B cell (primary cell): Measurements from ENCODE around the gene SLC4A8.

ENCODE experiments used
- EZH2 ChIP-seq: IDR thresholded peaks from 2 replicates; pipeline ENCODE4 v1.6.1; 2012; ENCODE audit warnings: borderline replicate concordance, low read depth, mild to moderate bottlenecking, moderate library complexity, low read length; ENCODE audit not compliant: insufficient read depth, poor library complexity, severe bottlenecking
- TF ChIP-seq, protein P1 (sequence below): fragments of 200-600 bp; IDR thresholded peaks from one replicate; pipeline ENCODE4 v1.8.0; 2022; ENCODE audit warnings: antibody characterized with exemption, mild to moderate bottlenecking

DNA sequence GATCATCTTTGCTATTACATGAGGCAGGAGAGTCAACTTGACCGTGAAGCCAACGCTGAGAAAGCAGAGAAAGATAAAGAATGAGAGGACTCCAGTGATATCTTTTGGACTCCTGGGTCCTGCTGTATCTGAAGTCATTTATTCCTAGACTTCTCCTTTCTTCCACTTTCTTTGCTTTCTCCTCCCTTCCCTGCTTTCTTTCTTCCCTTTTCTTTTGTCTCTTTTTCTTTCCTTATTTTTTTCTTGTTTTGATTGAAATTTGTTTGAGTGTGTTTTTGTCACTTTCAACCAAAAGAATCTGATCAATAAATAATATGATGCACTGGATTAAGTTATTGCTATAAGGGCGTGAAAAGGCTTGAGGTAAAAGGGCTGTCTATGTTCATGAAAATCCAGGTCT lies 20.0 kb upstream of the SLC4A8 start:
- no peak for TF ChIP-seq EZH2
- TF ChIP-seq, protein P1, sequence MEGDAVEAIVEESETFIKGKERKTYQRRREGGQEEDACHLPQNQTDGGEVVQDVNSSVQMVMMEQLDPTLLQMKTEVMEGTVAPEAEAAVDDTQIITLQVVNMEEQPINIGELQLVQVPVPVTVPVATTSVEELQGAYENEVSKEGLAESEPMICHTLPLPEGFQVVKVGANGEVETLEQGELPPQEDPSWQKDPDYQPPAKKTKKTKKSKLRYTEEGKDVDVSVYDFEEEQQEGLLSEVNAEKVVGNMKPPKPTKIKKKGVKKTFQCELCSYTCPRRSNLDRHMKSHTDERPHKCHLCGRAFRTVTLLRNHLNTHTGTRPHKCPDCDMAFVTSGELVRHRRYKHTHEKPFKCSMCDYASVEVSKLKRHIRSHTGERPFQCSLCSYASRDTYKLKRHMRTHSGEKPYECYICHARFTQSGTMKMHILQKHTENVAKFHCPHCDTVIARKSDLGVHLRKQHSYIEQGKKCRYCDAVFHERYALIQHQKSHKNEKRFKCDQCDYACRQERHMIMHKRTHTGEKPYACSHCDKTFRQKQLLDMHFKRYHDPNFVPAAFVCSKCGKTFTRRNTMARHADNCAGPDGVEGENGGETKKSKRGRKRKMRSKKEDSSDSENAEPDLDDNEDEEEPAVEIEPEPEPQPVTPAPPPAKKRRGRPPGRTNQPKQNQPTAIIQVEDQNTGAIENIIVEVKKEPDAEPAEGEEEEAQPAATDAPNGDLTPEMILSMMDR, result no peak
